Astrocyte (in vitro differentiated cells and primary cell): Measurements from ENCODE around the gene ENOSF1.

Source experiments
- CTCF ChIP-seq: IDR thresholded peaks from 2 replicates; pipeline ENCODE4 v1.5.1; 2011; ENCODE audit warnings: low read depth, mild to moderate bottlenecking, inconsistent platforms, low read length, moderate library complexity; ENCODE audit not compliant: insufficient read depth
- EZH2 ChIP-seq: IDR thresholded peaks from 2 replicates; pipeline ENCODE4 v1.6.1; 2012; ENCODE audit warnings: mild to moderate bottlenecking, low read length, inconsistent platforms; ENCODE audit not compliant: insufficient read depth

- TF ChIP-seq CTCF (no peak), EZH2 (no peak)
Measured at GRCh38 chr18:673769-674168, 38.7 kb downstream of the ENOSF1 start.
